C4-2B (cell line): Measurements from ENCODE around the gene CASZ1.

Experiments
- ZFX ChIP-seq: fragments of 450-650 bp; IDR thresholded peaks from 2 replicates; pipeline ENCODE4 v1.6.1; 2017
- TF ChIP-seq, protein P1 (sequence below): fragments of 450-650 bp; conservative IDR thresholded peaks from 2 replicates; pipeline ENCODE4 v1.5.1; 2017; ENCODE audit warnings: mild to moderate bottlenecking

DNA sequence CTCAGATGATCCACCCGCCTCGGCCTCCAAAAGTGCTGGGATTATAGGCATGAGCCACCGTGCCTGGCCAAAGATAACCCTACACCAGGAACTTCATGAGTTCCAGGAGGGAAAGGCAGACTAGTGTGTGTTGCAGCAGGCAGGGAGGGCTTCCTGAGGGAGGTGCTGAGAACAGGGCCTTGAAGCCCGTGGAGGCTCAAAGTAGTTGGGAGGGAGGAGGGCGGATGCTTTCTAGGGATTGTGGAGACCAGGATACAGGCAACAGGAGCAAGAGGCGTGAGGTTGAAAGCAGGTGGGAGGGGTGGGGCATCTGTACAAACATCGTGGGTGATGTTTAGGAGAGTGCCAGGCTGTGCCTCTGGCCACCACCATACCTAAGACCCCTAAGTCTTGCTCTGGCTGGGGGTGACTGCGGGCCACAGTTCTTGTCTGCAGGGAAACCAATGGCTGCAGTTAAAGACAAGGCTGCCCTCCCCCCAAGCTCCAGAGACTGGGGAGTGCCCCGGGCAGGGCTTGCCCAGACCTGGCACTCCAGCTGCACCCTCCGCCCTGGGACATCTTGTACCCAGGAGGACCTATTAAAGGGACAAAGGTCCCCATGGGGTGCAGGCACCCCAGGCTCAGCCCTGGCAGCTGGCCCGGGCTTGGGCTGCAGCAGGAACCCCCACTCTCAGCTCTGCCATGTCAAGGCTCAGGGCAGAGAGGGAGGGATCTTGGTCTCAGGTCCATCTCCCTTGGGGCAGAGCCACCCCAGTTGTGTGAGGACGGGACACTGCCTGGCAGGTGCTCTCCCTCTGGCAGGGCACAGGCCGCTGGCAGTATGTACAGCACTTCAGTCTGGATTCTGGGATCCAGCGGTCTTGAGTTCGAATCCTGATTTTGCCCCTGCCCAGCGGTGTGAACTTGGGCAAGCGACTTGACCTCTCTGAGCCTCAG is 22.1 kb upstream of the CASZ1 start:
- TF ChIP-seq, protein P1, sequence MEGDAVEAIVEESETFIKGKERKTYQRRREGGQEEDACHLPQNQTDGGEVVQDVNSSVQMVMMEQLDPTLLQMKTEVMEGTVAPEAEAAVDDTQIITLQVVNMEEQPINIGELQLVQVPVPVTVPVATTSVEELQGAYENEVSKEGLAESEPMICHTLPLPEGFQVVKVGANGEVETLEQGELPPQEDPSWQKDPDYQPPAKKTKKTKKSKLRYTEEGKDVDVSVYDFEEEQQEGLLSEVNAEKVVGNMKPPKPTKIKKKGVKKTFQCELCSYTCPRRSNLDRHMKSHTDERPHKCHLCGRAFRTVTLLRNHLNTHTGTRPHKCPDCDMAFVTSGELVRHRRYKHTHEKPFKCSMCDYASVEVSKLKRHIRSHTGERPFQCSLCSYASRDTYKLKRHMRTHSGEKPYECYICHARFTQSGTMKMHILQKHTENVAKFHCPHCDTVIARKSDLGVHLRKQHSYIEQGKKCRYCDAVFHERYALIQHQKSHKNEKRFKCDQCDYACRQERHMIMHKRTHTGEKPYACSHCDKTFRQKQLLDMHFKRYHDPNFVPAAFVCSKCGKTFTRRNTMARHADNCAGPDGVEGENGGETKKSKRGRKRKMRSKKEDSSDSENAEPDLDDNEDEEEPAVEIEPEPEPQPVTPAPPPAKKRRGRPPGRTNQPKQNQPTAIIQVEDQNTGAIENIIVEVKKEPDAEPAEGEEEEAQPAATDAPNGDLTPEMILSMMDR, result no peak
- TF ChIP-seq ZFX, result no peak
